Measurements from ENCODE around the gene ADCY5. TPM values are rescaled to one million over a fixed set of nuclear protein-coding genes. Genes with fewer than 3 reads are reported as not detected.

Gene ADCY5
- total RNA-seq, 1 experiment from 2014 or later: 0.49 TPM

- TF ChIP-seq CBX3 (IDR thresholded peaks at IDR 0.05; ENCODE audit: low read depth) (no peak), RAD21 (IDR thresholded peaks at IDR 0.05; ENCODE audit: low read depth) (no peak), YY1 (IDR thresholded peaks at IDR 0.05; ENCODE audit: extremely low read depth, insufficient replicate concordance, low read depth, low read length) (no peak)
These were observed 186.0 kb downstream of the ADCY5 start (continued) for GRCh38 chr3:123262868-123263267.

GRCh38 chr3:123262226-123262625 lies 186.7 kb downstream of the ADCY5 start:
- BruUV-seq (replicated peaks): no TSS peak
- Histone ChIP-seq H3K9me3 (ENCODE audit: control insufficient read depth in 1 of 2, insufficient read depth in 1 of 2, low read depth in 1 of 2, low read length in 2 of 2) (no peaks in the 10 kb centered on the region), H3K36me3 (ENCODE audit: control insufficient read depth in 1 of 2, insufficient read depth in 2 of 2, low read length in 2 of 2) (0 out of 4 replicates have a peak, but pooled peaks cover 0 to 4% of the 10 kb centered on the region in 2 experiments), H3K27ac (ENCODE audit: low read depth, low read length) (no peak overlapping the region), H3K27me3 (ENCODE audit: insufficient read depth, low read length) (no peaks in the 10 kb centered on the region), H3K4me2 (ENCODE audit: low read length) (no peak overlapping the region), H4K20me1 (ENCODE audit: insufficient read depth) (no peaks in the 10 kb centered on the region), H2AFZ (ENCODE audit: low read depth, low read length, poor library complexity, severe bottlenecking) (no peak overlapping the region), H3K9ac (ENCODE audit: low read length) (no peak overlapping the region), H3K4me1 (ENCODE audit: control insufficient read depth in 1 of 2, insufficient read depth in 2 of 2, low read length in 2 of 2) (no peaks in the 10 kb centered on the region), H3K4me3 (replicated peaks in 1 of 2; ENCODE audit: low read depth in 1 of 2, low read length in 2 of 2) (no peak overlapping the region), H3K79me2 (ENCODE audit: insufficient read depth, low read length) (no peaks in the 10 kb centered on the region), H3K9me2 (ENCODE audit: insufficient read depth) (no peaks in the 10 kb centered on the region)
- intact Hi-C loops (cut with micrococcal nuclease): no loop called here
- ChIA-PET POLR2A (no interaction called here), RAD21 (ENCODE audit: low non-redundant PET in 1 of 2, low total read pairs in 2 of 2, uncharacterized antibody in 2 of 2, unreplicated experiment in 2 of 2) (no interaction called here), CTCF (no interaction called here)
- no peak for ATAC-seq
- no peak for DNase-seq (ENCODE audit: low read depth, low spot score)
- TF ChIP-seq POLR2A (IDR thresholded peaks at IDR 0.05; ENCODE audit: borderline replicate concordance, extremely low read depth, insufficient read depth, insufficient read length) (no peak), EZH2phosphoT487 (IDR thresholded peaks at IDR 0.05; ENCODE audit: borderline replicate concordance) (no peak), POLR2AphosphoS5 (IDR thresholded peaks at IDR 0.05; ENCODE audit: low read depth, low read length) (no peak), CTCF (IDR thresholded peaks at IDR 0.05 in 2 of 3, conservative IDR thresholded peaks at IDR 0.05 in 1 of 3; ENCODE audit: borderline replicate concordance in 1 of 3, insufficient read depth in 1 of 3, low read depth in 2 of 3, low read length in 2 of 3) (no peak), ZNF274 (IDR thresholded peaks at IDR 0.05; ENCODE audit: low read depth, low read length) (no peak), EGR1 (IDR thresholded peaks at IDR 0.05; ENCODE audit: low read depth) (no peak), CEBPB (IDR thresholded peaks at IDR 0.05; ENCODE audit: low read depth) (no peak), RAD21 (IDR thresholded peaks at IDR 0.05; ENCODE audit: low read depth) (no peak), REST (IDR thresholded peaks at IDR 0.05; ENCODE audit: low read depth) (no peak), CBX3 (IDR thresholded peaks at IDR 0.05; ENCODE audit: low read depth) (no peak), ATF3 (IDR thresholded peaks at IDR 0.05) (no peak), TCF7L2 (IDR thresholded peaks at IDR 0.05; ENCODE audit: borderline replicate concordance, extremely low read depth, insufficient read depth, insufficient read length) (no peak), ELF1 (IDR thresholded peaks at IDR 0.05; ENCODE audit: borderline replicate concordance, low read depth) (no peak), ZBTB33 (IDR thresholded peaks at IDR 0.05; ENCODE audit: extremely low read depth, insufficient replicate concordance, low read length) (no peak), EZH2 (IDR thresholded peaks at IDR 0.05) (no peak), FOSL1 (IDR thresholded peaks at IDR 0.05; ENCODE audit: low read depth) (no peak), MAX (IDR thresholded peaks at IDR 0.05) (no peak), SRF (IDR thresholded peaks at IDR 0.05; ENCODE audit: low read depth) (no peak)
